K562 (cell line): ENCODE data around the gene SLC9A2. TPM values are rescaled to one million over a fixed set of nuclear protein-coding genes. Genes with fewer than 3 reads are reported as not detected.

Source experiments
- ATAC-seq: fragments of 200-7000 bp; cut with Tn5 transposase; 3 replicates; pipeline ENCODE4 v1.9.1; 2020; ENCODE audit warnings: moderate library complexity
- BruUV-seq: library from RNA; stranded (reverse); fragments of 400-500 nt; replicated peaks from 2 replicates; lab custom pipeline; 2021; lab: Mats Ljungman, UMichigan
- CTCF ChIA-PET: fragments of 300-600 bp; formaldehyde crosslinking; extraction: SDS; loops from one replicate; lab custom pipeline; 2021; ENCODE audit warnings: low intra/inter-chr PET ratio; lab: Yijun Ruan, JAX
- POLR2A ChIA-PET: fragments of 300-600, 350-650 bp; sonication (Branson Sonifier 250); formaldehyde crosslinking; extraction: SDS; loops from one replicate; lab custom pipeline; 2021; ENCODE audit warnings: antibody characterized with exemption, inconsistent platforms; lab: Yijun Ruan, JAX
- DNase-seq, 4 experiments: peaks; one replicate each; pipeline versions ENCODE4 v3.0.0 to v3.0.0-alpha.2; 2011 to 2018; ENCODE audit warnings: low spot score in 3 of 4, mixed read lengths in 3 of 4; ENCODE audit errors: extremely low read depth in 1 of 4
- FAIRE-seq: peaks from 2 replicates; lab custom pipeline; 2011; peaks lifted over from hg19 to GRCh38; lab: Jason Lieb, UNC
- H2AFZ ChIP-seq: 2 replicates; pipeline ENCODE4 v1.6.0; 2011; ENCODE audit warnings: low read depth, low read length, control low read depth, inconsistent platforms
- H3K27ac ChIP-seq: fragments of 200-600 bp; 3 replicates; pipeline ENCODE4 v1.8.0; 2011; ENCODE audit warnings: low read depth, mild to moderate bottlenecking, control low read depth, inconsistent platforms, low read length, moderate library complexity, mixed read lengths; ENCODE audit errors: extremely low read depth
- H3K27me3 ChIP-seq, 2 experiments: fragments of 300-600 bp in 1 of 2; 2 replicates in 1 of 2; 3 replicates in 1 of 2; pipeline versions ENCODE4 v1.6.0 to v1.8.0; 2011; ENCODE audit warnings: inconsistent platforms in 2 of 2, low read length in 2 of 2, mild to moderate bottlenecking in 1 of 2, mixed read lengths in 1 of 2, moderate library complexity in 1 of 2; ENCODE audit not compliant: control insufficient read depth in 2 of 2, insufficient read depth in 2 of 2
- H3K36me3 ChIP-seq: fragments of 300-600 bp; 3 replicates; pipeline ENCODE4 v1.8.0; 2011; ENCODE audit warnings: mild to moderate bottlenecking, low read length, inconsistent platforms; ENCODE audit not compliant: control insufficient read depth, insufficient read depth
- H3K4me1 ChIP-seq, 2 experiments: fragments of 200-600 bp in 1 of 2; replicated peaks in 1 of 2; 2 replicates in 1 of 2; 3 replicates in 1 of 2; pipeline versions ENCODE4 v1.5.1 to v1.8.0; 2011; ENCODE audit warnings: inconsistent platforms in 2 of 2, low read length in 2 of 2, mild to moderate bottlenecking in 1 of 2, mixed read lengths in 1 of 2, moderate library complexity in 1 of 2; ENCODE audit not compliant: control insufficient read depth in 2 of 2, insufficient read depth in 2 of 2
- H3K4me2 ChIP-seq: 2 replicates; pipeline ENCODE4 v1.6.1; 2011; ENCODE audit warnings: low read length, control low read depth, inconsistent platforms, mixed read lengths; ENCODE audit not compliant: insufficient read depth
- H3K4me3 ChIP-seq: fragments of 200-600 bp; sonication (generic), shearing (Covaris generic); 2 replicates; pipeline ENCODE4 v1.5.1; 2016; ENCODE audit warnings: control low read depth, inconsistent platforms
- H3K79me2 ChIP-seq: fragments of 200-600 bp; 3 replicates; pipeline ENCODE4 v1.8.0; 2011; ENCODE audit warnings: low read length, inconsistent platforms; ENCODE audit not compliant: control insufficient read depth, insufficient read depth
- H3K9ac ChIP-seq, 2 experiments: 2 replicates each; pipeline versions ENCODE4 v1.6.0 to v1.6.1; 2011; ENCODE audit warnings: low read depth in 2 of 2, low read length in 2 of 2, control low read depth in 1 of 2, inconsistent platforms in 1 of 2, mild to moderate bottlenecking in 1 of 2, mixed read lengths in 1 of 2; ENCODE audit not compliant: insufficient read depth in 1 of 2
- H3K9me1 ChIP-seq: one replicate; pipeline ENCODE4 v1.6.0; 2011; ENCODE audit warnings: inconsistent platforms, mild to moderate bottlenecking, low read length, moderate library complexity; ENCODE audit not compliant: control insufficient read depth, insufficient read depth
- H3K9me3 ChIP-seq: replicated peaks from 2 replicates; pipeline ENCODE4 v1.5.1; 2011; ENCODE audit warnings: low read depth, low read length, inconsistent platforms; ENCODE audit not compliant: control insufficient read depth, insufficient read depth
- H4K20me1 ChIP-seq: replicated peaks from 2 replicates; pipeline ENCODE4 v1.6.1; 2011; ENCODE audit warnings: low read length, inconsistent platforms, mixed read lengths; ENCODE audit not compliant: control insufficient read depth, insufficient read depth
- BCOR ChIP-seq: fragments of 450-650 bp; IDR thresholded peaks from 2 replicates; pipeline ENCODE4 v1.6.1; 2016
- BMI1 ChIP-seq: fragments of 150-350 bp; IDR thresholded peaks from 2 replicates; pipeline ENCODE4 v1.6.1; 2014; ENCODE audit warnings: low read length
- CXXC5 ChIP-seq: fragments of 250-450 bp; sonication (Bioruptor Pico); IDR thresholded peaks from 2 replicates; pipeline ENCODE4 v1.8.0; 2022; ENCODE audit warnings: inconsistent platforms, mild to moderate bottlenecking, moderate library complexity
- MEIS2 ChIP-seq: fragments of 450-650 bp; IDR thresholded peaks from 2 replicates; pipeline ENCODE4 v1.6.1; 2014; ENCODE audit warnings: mild to moderate bottlenecking; ENCODE audit not compliant: partially characterized antibody
- PHF21A ChIP-seq: fragments of 450-650 bp; IDR thresholded peaks from 2 replicates; pipeline ENCODE4 v1.6.1; 2017; ENCODE audit warnings: low read depth, borderline replicate concordance
- PTTG1 ChIP-seq: fragments of 450-650 bp; IDR thresholded peaks from 2 replicates; pipeline ENCODE4 v1.6.1; 2016; ENCODE audit warnings: low read depth, mild to moderate bottlenecking, missing genetic modification characterization, missing compliant biosample characterization
- ZNF174 ChIP-seq: fragments of 250-450 bp; sonication (Bioruptor Pico); IDR thresholded peaks from 2 replicates; pipeline ENCODE4 v1.4.0; 2020; ENCODE audit warnings: mild to moderate bottlenecking
- WGBS: fragments of 100-300 bp; shearing (Covaris generic); methylation state at CpG from one replicate; pipeline ENCODE4 v1.1.6; 2016; ENCODE audit warnings: low coverage, mixed read lengths; ENCODE audit not compliant: insufficient coverage; ENCODE audit errors: missing lambda C conversion rate; 5-methylcytosine and 5-hydroxymethylcytosine counted together
- in situ Hi-C: fragments of 300-500 bp; cut with MboI; formaldehyde crosslinking; loops from 4 replicates; pipeline ENCODE4 v1.15.0; 2018; ENCODE audit warnings: inconsistent platforms, mixed read lengths
- intact Hi-C: fragments of 100-400 bp; cut with micrococcal nuclease; formaldehyde crosslinking; loops from 2 replicates; pipeline ENCODE4 v1.14.2; 2022
- polyA plus RNA-seq, 8 experiments: library from polyadenylated mRNA; depleted of rRNA in 4 of 8; stranded (reverse) in 5 of 8; unstranded in 3 of 8; fragments of >200 nt; fragmentation: Nextera tagmentation in 2 of 8; fragmentation: Illumina TruSeq in 1 of 8; extraction: Ambion mirVana in 2 of 8; extraction: Trizol in 1 of 8; gene quantifications; 2 replicates each; pipeline versions ENCODE4 v1.2.1 to v1.2.3, GENCODE V29; 2011 to 2014; ENCODE audit warnings: inconsistent platforms in 1 of 8, missing spikeins in 1 of 8
- total RNA-seq, 7 experiments: library from RNA; depleted of rRNA in 6 of 7; stranded (reverse); fragments of >200 nt in 6 of 7; fragmentation: Illumina TruSeq in 2 of 7; extraction: Trizol in 2 of 7; gene quantifications; 2 replicates each; pipeline versions ENCODE4 v1.2.1 to v1.2.3, GENCODE V29; 2011 to 2021; ENCODE audit warnings: low replicate concordance in 1 of 7
- TF ChIP-seq, protein P1 (sequence below), 2 experiments: IDR thresholded peaks in 1 of 2; conservative IDR thresholded peaks in 1 of 2; 2 replicates each; pipeline ENCODE4 v1.6.1; 2016; ENCODE audit warnings: low read depth in 2 of 2, mild to moderate bottlenecking in 1 of 2, missing compliant biosample characterization in 1 of 2, missing genetic modification characterization in 1 of 2, moderate library complexity in 1 of 2
- TF ChIP-seq, protein P2 (sequence below), 2 experiments: fragments of 450-650 bp; IDR thresholded peaks; 2 replicates each; pipeline ENCODE4 v1.6.1; 2018; ENCODE audit warnings: mild to moderate bottlenecking in 2 of 2, low read depth in 1 of 2; ENCODE audit not compliant: partially characterized antibody in 2 of 2
- TF ChIP-seq, protein P3 (sequence below): sonication (generic); formaldehyde crosslinking; IDR thresholded peaks from 2 replicates; pipeline ENCODE4 v1.8.0; 2022; ENCODE audit warnings: missing genetic modification reagents, mild to moderate bottlenecking, moderate library complexity, borderline replicate concordance

Gene SLC9A2
- total and polyA plus RNA-seq, 9 of the 15 experiments (the other 6 are each of a cell fraction or from before 2014, with no cell fraction given), result 0.45 to 3.3 (median 1.6) TPM

DNA sequence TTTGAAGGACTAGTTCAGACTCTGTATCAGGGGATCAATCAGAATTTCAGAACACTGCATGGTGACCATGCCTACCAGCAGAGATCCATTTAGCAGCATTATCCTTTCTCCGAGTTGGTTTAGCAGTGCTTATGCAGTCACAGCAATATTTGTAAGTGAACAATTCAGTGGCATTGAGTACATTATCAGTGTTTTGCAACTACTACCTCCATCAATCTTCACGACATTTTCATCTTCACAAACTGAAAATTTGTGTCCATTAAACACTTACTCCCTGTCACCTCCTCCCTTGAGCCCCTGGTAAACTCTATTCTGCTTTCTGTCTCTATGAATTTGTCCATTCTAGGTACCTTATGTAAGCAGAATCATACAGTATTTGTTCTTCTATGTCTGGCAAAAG lies 20.1 kb downstream of the SLC9A2 start:
- ChIA-PET CTCF (no interaction called here), POLR2A (interaction anchor here (0.6 kb wide), 1 partner anchor 16 kb away, joined by 3 read pairs; no protein-coding TSS in a partner anchor)
- no peaks in the 10 kb centered on the region; the same call in 2 of the 3 replicates for H3K36me3 ChIP-seq
- TF ChIP-seq, protein P1, sequence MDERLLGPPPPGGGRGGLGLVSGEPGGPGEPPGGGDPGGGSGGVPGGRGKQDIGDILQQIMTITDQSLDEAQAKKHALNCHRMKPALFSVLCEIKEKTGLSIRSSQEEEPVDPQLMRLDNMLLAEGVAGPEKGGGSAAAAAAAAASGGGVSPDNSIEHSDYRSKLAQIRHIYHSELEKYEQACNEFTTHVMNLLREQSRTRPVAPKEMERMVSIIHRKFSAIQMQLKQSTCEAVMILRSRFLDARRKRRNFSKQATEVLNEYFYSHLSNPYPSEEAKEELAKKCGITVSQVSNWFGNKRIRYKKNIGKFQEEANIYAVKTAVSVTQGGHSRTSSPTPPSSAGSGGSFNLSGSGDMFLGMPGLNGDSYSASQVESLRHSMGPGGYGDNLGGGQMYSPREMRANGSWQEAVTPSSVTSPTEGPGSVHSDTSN (CRISPR knock-in tag; IDR thresholded peaks at IDR 0.05; ENCODE audit: low read depth), result no peak
- TF ChIP-seq, protein P1 (tag; conservative IDR thresholded peaks at IDR 0.05; ENCODE audit: low read depth), result peak; percentile 59
- TF ChIP-seq, protein P2, sequence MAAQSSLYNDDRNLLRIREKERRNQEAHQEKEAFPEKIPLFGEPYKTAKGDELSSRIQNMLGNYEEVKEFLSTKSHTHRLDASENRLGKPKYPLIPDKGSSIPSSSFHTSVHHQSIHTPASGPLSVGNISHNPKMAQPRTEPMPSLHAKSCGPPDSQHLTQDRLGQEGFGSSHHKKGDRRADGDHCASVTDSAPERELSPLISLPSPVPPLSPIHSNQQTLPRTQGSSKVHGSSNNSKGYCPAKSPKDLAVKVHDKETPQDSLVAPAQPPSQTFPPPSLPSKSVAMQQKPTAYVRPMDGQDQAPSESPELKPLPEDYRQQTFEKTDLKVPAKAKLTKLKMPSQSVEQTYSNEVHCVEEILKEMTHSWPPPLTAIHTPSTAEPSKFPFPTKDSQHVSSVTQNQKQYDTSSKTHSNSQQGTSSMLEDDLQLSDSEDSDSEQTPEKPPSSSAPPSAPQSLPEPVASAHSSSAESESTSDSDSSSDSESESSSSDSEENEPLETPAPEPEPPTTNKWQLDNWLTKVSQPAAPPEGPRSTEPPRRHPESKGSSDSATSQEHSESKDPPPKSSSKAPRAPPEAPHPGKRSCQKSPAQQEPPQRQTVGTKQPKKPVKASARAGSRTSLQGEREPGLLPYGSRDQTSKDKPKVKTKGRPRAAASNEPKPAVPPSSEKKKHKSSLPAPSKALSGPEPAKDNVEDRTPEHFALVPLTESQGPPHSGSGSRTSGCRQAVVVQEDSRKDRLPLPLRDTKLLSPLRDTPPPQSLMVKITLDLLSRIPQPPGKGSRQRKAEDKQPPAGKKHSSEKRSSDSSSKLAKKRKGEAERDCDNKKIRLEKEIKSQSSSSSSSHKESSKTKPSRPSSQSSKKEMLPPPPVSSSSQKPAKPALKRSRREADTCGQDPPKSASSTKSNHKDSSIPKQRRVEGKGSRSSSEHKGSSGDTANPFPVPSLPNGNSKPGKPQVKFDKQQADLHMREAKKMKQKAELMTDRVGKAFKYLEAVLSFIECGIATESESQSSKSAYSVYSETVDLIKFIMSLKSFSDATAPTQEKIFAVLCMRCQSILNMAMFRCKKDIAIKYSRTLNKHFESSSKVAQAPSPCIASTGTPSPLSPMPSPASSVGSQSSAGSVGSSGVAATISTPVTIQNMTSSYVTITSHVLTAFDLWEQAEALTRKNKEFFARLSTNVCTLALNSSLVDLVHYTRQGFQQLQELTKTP (IDR thresholded peaks at IDR 0.05; ENCODE audit: low read depth in 1 of 2, partially characterized antibody in 2 of 2), result no peak
- TF ChIP-seq ZNF174 (no peak), PHF21A (no peak), BCOR (no peak), MEIS2 (peak; percentile 59), PTTG1 (tag) (no peak), CXXC5 (CRISPR knock-in tag) (no peak), BMI1 (no peak)
- TF ChIP-seq, protein P3, sequence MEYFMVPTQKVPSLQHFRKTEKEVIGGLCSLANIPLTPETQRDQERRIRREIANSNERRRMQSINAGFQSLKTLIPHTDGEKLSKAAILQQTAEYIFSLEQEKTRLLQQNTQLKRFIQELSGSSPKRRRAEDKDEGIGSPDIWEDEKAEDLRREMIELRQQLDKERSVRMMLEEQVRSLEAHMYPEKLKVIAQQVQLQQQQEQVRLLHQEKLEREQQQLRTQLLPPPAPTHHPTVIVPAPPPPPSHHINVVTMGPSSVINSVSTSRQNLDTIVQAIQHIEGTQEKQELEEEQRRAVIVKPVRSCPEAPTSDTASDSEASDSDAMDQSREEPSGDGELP, result no peak
- H2AFZ ChIP-seq, result no peak overlapping the region
- WGBS, result 27% methylated on average over 2 of the region's 2 CpGs
- no peak overlapping the region for H3K4me2 ChIP-seq
- DNase-seq, result no peak
- H3K27ac ChIP-seq, result no peak overlapping the region
- no peak for ATAC-seq
- FAIRE-seq, result no peak
- no peaks in the 10 kb centered on the region for H3K9me1 ChIP-seq
- H3K4me1 ChIP-seq, result peaks cover 12 to 30% of the 10 kb centered on the region in 2 experiments
- H4K20me1 ChIP-seq, result no peaks in the 10 kb centered on the region
- H3K9me3 ChIP-seq, result no peaks in the 10 kb centered on the region; the same call in 1 of the 2 replicates
- no TSS peak for BruUV-seq
- intact Hi-C loops (loop anchor here (5.0 kb wide), 1 partner anchor 63 kb away; no protein-coding TSS in a partner anchor), in situ Hi-C loops (no loop called here)
- H3K27me3 ChIP-seq, result no peaks in the 10 kb centered on the region
- H3K79me2 ChIP-seq, result peaks cover 32% of the 10 kb centered on the region
- H3K4me3 ChIP-seq, result no peak overlapping the region
- H3K9ac ChIP-seq, result no peak overlapping the region
